Suprapubic skin (tissue), 4 donors: ENCODE results near the gene IMMP2L. TPM values are rescaled to one million over a fixed set of nuclear protein-coding genes. Genes with fewer than 3 reads are reported as not detected.
"Not testable (repeated sequence)": the region's sequence is repeated elsewhere in the genome, so short reads cannot be mapped to it uniquely, and the experiment has no call there.

Source experiments
- DNase-seq, 2 donors: peaks; one replicate each; pipeline ENCODE4 v3.0.0-alpha.2; 2019; ENCODE audit warnings: low spot score in 2 of 2
- H3K27ac ChIP-seq: fragments of 200-600 bp; sonication (generic); one replicate; pipeline ENCODE4 v1.5.1; 2019
- H3K27me3 ChIP-seq: fragments of 200-600 bp; sonication (generic); one replicate; pipeline ENCODE4 v1.5.1; 2019
- H3K36me3 ChIP-seq: fragments of 200-600 bp; sonication (generic); one replicate; pipeline ENCODE4 v1.5.1; 2019
- H3K4me1 ChIP-seq: fragments of 200-600 bp; sonication (generic); one replicate; pipeline ENCODE4 v1.5.1; 2019
- H3K4me3 ChIP-seq: fragments of 200-600 bp; sonication (generic); one replicate; pipeline ENCODE4 v1.5.1; 2019; ENCODE audit warnings: mild to moderate bottlenecking
- H3K9me3 ChIP-seq: fragments of 200-600 bp; sonication (generic); one replicate; pipeline ENCODE4 v1.5.1; 2019
- EP300 ChIP-seq: sonication (generic); formaldehyde crosslinking; IDR thresholded peaks from one replicate; pipeline ENCODE4 v1.6.1; 2017; ENCODE audit warnings: antibody characterized with exemption
- POLR2A ChIP-seq, 2 donors: fragments of 450-650 bp; IDR thresholded peaks; one replicate each; pipeline ENCODE4 v1.6.1; 2017; ENCODE audit warnings: antibody characterized with exemption in 2 of 2, mild to moderate bottlenecking in 2 of 2, moderate library complexity in 2 of 2
- POLR2AphosphoS5 ChIP-seq, 3 donors: sonication (generic); formaldehyde crosslinking; IDR thresholded peaks; one replicate each; pipeline ENCODE4 v1.6.1; 2017; ENCODE audit warnings: antibody characterized with exemption in 3 of 3
- WGBS: methylation state at CpG from one replicate; pipeline ENCODE4 v1.1.5; 2018; 5-methylcytosine and 5-hydroxymethylcytosine counted together
- total RNA-seq, 4 donors: library from RNA; depleted of rRNA; stranded (reverse); fragments of >200 nt; gene quantifications; one replicate each; pipeline ENCODE4 v1.1.0, GENCODE V29; 2016
- TF ChIP-seq, protein P1 (sequence below), 2 donors: fragments of 200-600 bp in 1 of 2; fragments of 450-650 bp in 1 of 2; sonication (generic) in 1 of 2; IDR thresholded peaks; one replicate each; pipeline ENCODE4 v1.5.1; 2016 to 2019; ENCODE audit warnings: antibody characterized with exemption in 2 of 2, mild to moderate bottlenecking in 1 of 2, moderate library complexity in 1 of 2

IMMP2L gene
- total RNA-seq, 4 donors from 2014 or later: 10.6 to 20.6 (median 14.6) TPM

DNA sequence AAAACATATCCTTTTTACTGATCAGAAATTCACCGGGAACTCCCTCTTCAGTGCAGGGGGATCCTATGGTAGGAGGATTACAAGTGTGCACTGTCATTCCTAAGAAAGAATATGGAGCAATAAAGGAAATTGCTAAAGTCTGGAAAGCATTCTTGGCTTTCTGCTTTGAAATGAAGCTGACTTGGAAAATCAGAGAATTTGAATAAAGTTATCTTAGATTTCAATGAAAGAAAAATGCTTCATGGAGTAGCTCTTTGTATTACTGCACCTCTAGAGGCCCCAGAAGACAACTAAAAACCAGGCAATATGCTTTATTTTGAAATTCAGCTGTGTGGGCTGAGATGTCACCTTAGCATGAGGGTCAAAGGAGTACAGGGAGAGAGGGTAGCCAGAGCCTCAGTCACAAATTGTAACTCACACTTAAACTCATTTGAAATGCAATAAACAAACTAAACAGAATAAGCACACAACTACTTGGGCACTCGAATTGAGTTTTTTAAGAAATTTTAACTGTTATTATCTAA is 102.5 kb downstream of the IMMP2L start:
- Histone ChIP-seq H3K9me3 (no peaks in the 10 kb centered on the region), H3K4me3 (no peak overlapping the region), H3K27ac (no peak overlapping the region), H3K36me3 (no peaks in the 10 kb centered on the region), H3K27me3 (no peaks in the 10 kb centered on the region), H3K4me1 (no peaks in the 10 kb centered on the region)
- DNase-seq: no peak
- TF ChIP-seq EP300: no peak
- no peak for TF ChIP-seq POLR2AphosphoS5 (IDR thresholded peaks at IDR 0.05)
- TF ChIP-seq POLR2A (IDR thresholded peaks at IDR 0.05): no peak
- TF ChIP-seq, protein P1, sequence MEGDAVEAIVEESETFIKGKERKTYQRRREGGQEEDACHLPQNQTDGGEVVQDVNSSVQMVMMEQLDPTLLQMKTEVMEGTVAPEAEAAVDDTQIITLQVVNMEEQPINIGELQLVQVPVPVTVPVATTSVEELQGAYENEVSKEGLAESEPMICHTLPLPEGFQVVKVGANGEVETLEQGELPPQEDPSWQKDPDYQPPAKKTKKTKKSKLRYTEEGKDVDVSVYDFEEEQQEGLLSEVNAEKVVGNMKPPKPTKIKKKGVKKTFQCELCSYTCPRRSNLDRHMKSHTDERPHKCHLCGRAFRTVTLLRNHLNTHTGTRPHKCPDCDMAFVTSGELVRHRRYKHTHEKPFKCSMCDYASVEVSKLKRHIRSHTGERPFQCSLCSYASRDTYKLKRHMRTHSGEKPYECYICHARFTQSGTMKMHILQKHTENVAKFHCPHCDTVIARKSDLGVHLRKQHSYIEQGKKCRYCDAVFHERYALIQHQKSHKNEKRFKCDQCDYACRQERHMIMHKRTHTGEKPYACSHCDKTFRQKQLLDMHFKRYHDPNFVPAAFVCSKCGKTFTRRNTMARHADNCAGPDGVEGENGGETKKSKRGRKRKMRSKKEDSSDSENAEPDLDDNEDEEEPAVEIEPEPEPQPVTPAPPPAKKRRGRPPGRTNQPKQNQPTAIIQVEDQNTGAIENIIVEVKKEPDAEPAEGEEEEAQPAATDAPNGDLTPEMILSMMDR (IDR thresholded peaks at IDR 0.05): no peak
- 88% methylated on average over 2 of the region's 2 CpGs for WGBS

DNA sequence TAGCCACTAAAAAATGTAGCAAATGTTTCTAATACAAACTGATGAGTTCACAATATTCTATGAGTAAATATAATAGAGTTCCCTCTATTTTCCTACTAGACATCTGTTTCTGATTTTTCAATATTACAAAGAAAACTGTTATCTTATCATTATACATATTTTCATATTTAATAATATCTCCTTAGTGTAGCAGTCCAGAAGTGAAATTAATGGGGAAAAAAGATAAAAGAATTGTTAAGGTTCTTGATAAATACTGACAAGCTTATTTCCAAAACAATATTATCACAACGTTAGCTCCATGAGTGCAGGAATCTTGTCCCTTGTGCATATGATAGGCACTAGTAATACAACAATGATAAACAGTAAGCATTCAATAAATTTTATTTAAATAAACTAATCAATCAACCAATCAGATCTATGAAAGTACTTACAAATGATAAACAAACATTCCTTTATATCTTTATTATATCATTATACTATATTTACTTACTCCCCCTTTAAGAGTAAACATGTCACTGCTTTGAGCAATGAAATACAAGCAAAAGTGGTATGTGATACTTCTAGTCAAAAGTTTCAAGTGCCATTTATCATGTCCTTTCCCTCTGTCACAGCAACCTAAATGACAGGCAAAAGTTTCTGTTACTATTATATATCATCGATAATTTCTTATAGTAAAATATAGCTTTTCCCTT is 103.1 kb downstream of the IMMP2L start:
- no peak for DNase-seq
- TF ChIP-seq POLR2AphosphoS5 (IDR thresholded peaks at IDR 0.05) (no peak), POLR2A (IDR thresholded peaks at IDR 0.05) (no peak), EP300 (no peak)
- TF ChIP-seq, protein P1 (IDR thresholded peaks at IDR 0.05): no peak
- no peaks in the 10 kb centered on the region for H3K9me3 ChIP-seq
- H3K27me3 ChIP-seq: no peaks in the 10 kb centered on the region
- H3K4me1 ChIP-seq: no peaks in the 10 kb centered on the region
- H3K27ac ChIP-seq: no peak overlapping the region
- H3K36me3 ChIP-seq: no peaks in the 10 kb centered on the region
- H3K4me3 ChIP-seq: no peak overlapping the region
- WGBS: 81% methylated on average over 2 of the region's 2 CpGs

DNA sequence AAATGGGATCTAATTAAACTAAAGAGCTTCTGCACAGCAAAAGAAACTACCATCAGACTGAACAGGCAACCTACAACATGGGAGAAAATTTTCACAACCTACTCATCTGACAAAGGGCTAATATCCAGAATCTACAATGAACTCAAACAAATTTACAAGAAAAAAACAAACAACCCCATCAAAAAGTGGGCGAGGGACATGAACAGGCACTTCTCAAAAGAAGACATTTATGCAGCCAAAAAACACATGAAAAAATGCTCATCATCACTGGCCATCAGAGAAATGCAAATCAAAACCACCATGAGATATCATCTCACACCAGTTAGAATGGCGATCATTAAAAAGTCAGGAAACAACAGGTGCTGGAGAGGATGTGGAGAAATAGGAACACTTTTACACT is 111.6 kb downstream of the IMMP2L start:
- H3K9me3 ChIP-seq, H3K36me3 ChIP-seq, H3K27ac ChIP-seq, H3K27me3 ChIP-seq, H3K4me3 ChIP-seq, H3K4me1 ChIP-seq, DNase-seq: not testable (repeated sequence)
- 100% methylated on average over 1 of the region's 2 CpGs for WGBS

DNA sequence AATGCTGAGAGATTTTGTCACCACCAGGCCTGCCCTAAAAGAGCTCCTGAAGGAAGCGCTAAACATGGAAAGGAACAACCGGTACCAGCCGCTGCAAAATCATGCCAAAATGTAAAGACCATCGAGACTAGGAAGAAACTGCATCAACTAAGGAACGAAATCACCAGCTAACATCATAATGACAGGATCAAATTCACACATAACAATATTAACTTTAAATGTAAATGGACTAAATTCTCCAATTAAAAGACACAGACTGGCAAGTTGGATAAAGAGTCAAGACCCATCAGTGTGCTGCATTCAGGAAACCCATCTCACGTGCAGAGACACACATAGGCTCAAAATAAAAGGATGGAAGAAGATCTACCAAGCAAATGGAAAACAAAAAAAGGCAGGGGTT is 114.8 kb downstream of the IMMP2L start:
- WGBS: 93% methylated on average over 5 of the region's 6 CpGs
- H3K4me3 ChIP-seq, H3K9me3 ChIP-seq: not testable (repeated sequence)

DNA sequence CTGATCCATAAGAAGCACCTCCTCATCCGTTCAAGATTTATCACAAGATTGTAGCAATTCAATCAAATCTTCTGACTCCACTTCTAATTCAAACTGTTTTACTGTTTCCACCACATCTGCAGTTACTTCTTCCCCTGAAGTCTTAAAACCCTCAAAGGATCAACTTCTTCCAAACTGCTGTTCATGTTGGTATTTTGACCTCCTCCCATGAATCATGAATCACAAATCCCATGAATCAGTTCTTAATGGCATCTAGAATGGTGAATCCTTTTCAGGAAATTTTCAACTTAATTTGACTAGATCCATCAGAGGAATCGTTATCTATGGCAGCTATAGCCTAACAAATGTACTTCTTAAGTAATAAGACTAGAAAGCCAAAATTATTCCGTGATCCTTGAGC is 122.3 kb downstream of the IMMP2L start:
- TF ChIP-seq POLR2AphosphoS5 (IDR thresholded peaks at IDR 0.05) (no peak), EP300 (no peak), POLR2A (IDR thresholded peaks at IDR 0.05) (no peak)
- TF ChIP-seq, protein P1 (IDR thresholded peaks at IDR 0.05): no peak
- no peaks in the 10 kb centered on the region for H3K27me3 ChIP-seq
- whole genome bisulfite sequencing: 93% methylated on average over 3 of the region's 3 CpGs
- no peaks in the 10 kb centered on the region for H3K9me3 ChIP-seq
- no peaks in the 10 kb centered on the region for H3K4me1 ChIP-seq
- no peak overlapping the region for H3K4me3 ChIP-seq
- DNase-seq: no peak
- H3K27ac ChIP-seq: no peak overlapping the region
- H3K36me3 ChIP-seq: no peaks in the 10 kb centered on the region

More for the DNA sequence above, 114.8 kb downstream of the IMMP2L start:
- not testable (repeated sequence) for H3K27me3 ChIP-seq, DNase-seq, H3K27ac ChIP-seq, H3K4me1 ChIP-seq, H3K36me3 ChIP-seq

DNA sequence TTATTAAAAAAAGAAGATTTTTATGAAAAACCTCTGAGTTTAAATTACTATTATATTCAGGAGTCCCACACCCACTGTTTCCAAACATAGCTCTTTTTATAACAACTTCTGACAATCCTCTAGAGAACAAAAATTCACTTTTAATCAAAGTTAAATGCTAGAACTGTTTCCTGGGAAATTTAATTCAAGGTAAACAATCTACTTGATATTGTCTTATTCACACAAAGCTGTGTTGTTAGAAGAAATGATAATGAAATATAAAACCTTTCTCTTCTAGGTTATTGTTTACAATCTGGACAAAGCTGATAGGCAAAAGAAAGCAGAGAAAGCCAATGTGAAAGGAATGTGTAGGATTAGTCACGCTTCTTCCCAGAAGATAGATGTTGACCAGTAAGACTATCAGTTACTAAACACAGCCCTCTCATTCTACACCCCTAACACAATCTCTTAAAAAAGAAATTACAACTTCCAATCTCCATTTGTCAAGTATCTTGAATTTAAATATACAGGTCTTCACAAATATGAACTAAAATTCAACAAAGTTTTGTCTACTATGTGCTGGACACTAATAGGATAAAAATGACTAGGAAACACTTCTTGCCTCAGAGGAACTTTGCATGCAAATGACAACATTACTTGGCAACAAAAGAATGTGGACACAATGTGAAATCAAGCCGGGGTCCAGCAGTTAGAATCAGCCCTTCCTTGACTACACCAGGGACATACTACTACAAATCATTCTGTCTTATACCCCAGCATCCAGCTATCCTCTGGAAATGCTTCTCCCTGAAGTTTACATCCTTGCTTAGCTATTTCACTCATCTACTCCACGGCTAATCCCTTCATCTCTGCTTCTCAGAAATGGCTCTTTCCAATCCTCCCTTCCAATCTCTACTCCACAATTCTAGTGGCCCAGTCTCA is 123.7 kb downstream of the IMMP2L start:
- no peak overlapping the region for H3K27ac ChIP-seq
- TF ChIP-seq, protein P1 (IDR thresholded peaks at IDR 0.05): no peak
- TF ChIP-seq POLR2A (IDR thresholded peaks at IDR 0.05) (no peak), POLR2AphosphoS5 (IDR thresholded peaks at IDR 0.05) (no peak), EP300 (no peak)
- peaks cover 4% of the 10 kb centered on the region for H3K9me3 ChIP-seq
- H3K4me1 ChIP-seq: no peaks in the 10 kb centered on the region
- H3K27me3 ChIP-seq: no peaks in the 10 kb centered on the region
- H3K36me3 ChIP-seq: no peaks in the 10 kb centered on the region
- WGBS: 76% methylated on average over 3 of the region's 3 CpGs
- no peak for DNase-seq
- no peak overlapping the region for H3K4me3 ChIP-seq
